Measurements from ENCODE around the gene KLHL8.

KLHL8 gene

GRCh38 chr4:87220094-87220822 lies at the start of gene KLHL8:
Gene KLHL8, minus strand, starts transcription at chr4:87220618. Its CDS starts 25,079 bp downstream, at chr4:87195539.
- DNase-seq: peak; percentile 68

- DNase-seq: peak; percentile 40
These were observed 49.7 kb upstream of the KLHL8 start for GRCh38 chr4:87270144-87270543.

GRCh38 chr4:87268411-87268810 lies 48.0 kb upstream of the KLHL8 start:
- DNase-seq: no peak

- no peak for DNase-seq
These were observed 46.6 kb upstream of the KLHL8 start for GRCh38 chr4:87266986-87267385.

GRCh38 chr4:87262886-87263285 lies 42.5 kb upstream of the KLHL8 start:
- no peak for DNase-seq

GRCh38 chr4:87260477-87260876 lies 40.1 kb upstream of the KLHL8 start:
- no peak for DNase-seq

- DNase-seq: no peak
These were observed 38.3 kb upstream of the KLHL8 start for GRCh38 chr4:87258677-87259076.

GRCh38 chr4:87257523-87257922 lies 37.1 kb upstream of the KLHL8 start:
- no peak for DNase-seq

GRCh38 chr4:87255755-87256154 lies 35.3 kb upstream of the KLHL8 start:
- no peak for DNase-seq

- no peak for DNase-seq
These were observed 30.7 kb upstream of the KLHL8 start for GRCh38 chr4:87251106-87251505.

- DNase-seq: no peak
These were observed 29.9 kb upstream of the KLHL8 start for GRCh38 chr4:87250294-87250693.

- DNase-seq: no peak
These were observed 29.1 kb upstream of the KLHL8 start for GRCh38 chr4:87249332-87250019.

- no peak for DNase-seq
These were observed 23.1 kb upstream of the KLHL8 start for GRCh38 chr4:87243426-87244053.

- peak; percentile 56 for DNase-seq
These were observed 20.9 kb upstream of the KLHL8 start for GRCh38 chr4:87241336-87241735.

GRCh38 chr4:87240341-87240740 lies 19.9 kb upstream of the KLHL8 start:
- DNase-seq: peak; percentile 56

- no peak for DNase-seq
These were observed 19.4 kb upstream of the KLHL8 start for GRCh38 chr4:87239821-87240220.

GRCh38 chr4:87239194-87239593 lies 18.8 kb upstream of the KLHL8 start:
- no peak for DNase-seq

GRCh38 chr4:87236861-87237260 lies 16.4 kb upstream of the KLHL8 start:
- no peak for DNase-seq

- DNase-seq: no peak
These were observed 14.7 kb upstream of the KLHL8 start for GRCh38 chr4:87235020-87235671.

GRCh38 chr4:87232216-87232615 lies 11.8 kb upstream of the KLHL8 start:
- no peak for DNase-seq

- no peak for DNase-seq
These were observed 10.4 kb upstream of the KLHL8 start for GRCh38 chr4:87230806-87231205.

GRCh38 chr4:87229979-87230378 lies 9.6 kb upstream of the KLHL8 start:
- DNase-seq: no peak

- DNase-seq: no peak
These were observed 7.9 kb upstream of the KLHL8 start for GRCh38 chr4:87228262-87228860.
